IPS-18a (cell line): ENCODE measurements around the gene OGFOD1.

Source experiments
- H3K27ac ChIP-seq: one replicate; pipeline ENCODE4 v1.5.1; 2013; ENCODE audit warnings: low read length
- H3K27me3 ChIP-seq: one replicate; pipeline ENCODE4 v1.6.1; 2013; ENCODE audit warnings: mild to moderate bottlenecking, low read length; ENCODE audit not compliant: control insufficient read depth, insufficient read depth
- H3K36me3 ChIP-seq: one replicate; pipeline ENCODE4 v1.6.1; 2013; ENCODE audit warnings: low read depth, low read length; ENCODE audit not compliant: control insufficient read depth
- H3K4me1 ChIP-seq: one replicate; pipeline ENCODE4 v1.6.1; 2013; ENCODE audit warnings: low read depth, low read length; ENCODE audit not compliant: control insufficient read depth
- H3K4me3 ChIP-seq: one replicate; pipeline ENCODE4 v1.5.1; 2013; ENCODE audit warnings: low read length
- H3K9ac ChIP-seq: one replicate; pipeline ENCODE4 v1.6.1; 2013; ENCODE audit warnings: mild to moderate bottlenecking, low read length, moderate library complexity
- H3K9me3 ChIP-seq: one replicate; pipeline ENCODE4 v1.6.1; 2013; ENCODE audit warnings: low read depth, low read length; ENCODE audit not compliant: control insufficient read depth

The OGFOD1 gene

GRCh38 chr16:56438038-56438437 is 13.3 kb upstream of the OGFOD1 start:
- Histone ChIP-seq H3K4me1 (no peaks in the 10 kb centered on the region), H3K9ac (no peak overlapping the region), H3K27me3 (no peaks in the 10 kb centered on the region), H3K36me3 (peaks cover 51% of the 10 kb centered on the region), H3K9me3 (no peaks in the 10 kb centered on the region), H3K4me3 (no peak overlapping the region), H3K27ac (no peak overlapping the region)

- Histone ChIP-seq H3K27me3 (no peaks in the 10 kb centered on the region), H3K4me1 (peaks cover 4% of the 10 kb centered on the region), H3K36me3 (peaks cover 23% of the 10 kb centered on the region), H3K9me3 (no peaks in the 10 kb centered on the region), H3K27ac (no peak overlapping the region), H3K9ac (no peak overlapping the region), H3K4me3 (no peak overlapping the region)
These were observed 4.1 kb upstream of the OGFOD1 start for GRCh38 chr16:56447286-56447685.

- H3K4me1 ChIP-seq = peaks cover 4% of the 10 kb centered on the region
- H3K4me3 ChIP-seq = no peak overlapping the region
- no peak overlapping the region for H3K9ac ChIP-seq
- peaks cover 23% of the 10 kb centered on the region for H3K36me3 ChIP-seq
- H3K27me3 ChIP-seq = no peaks in the 10 kb centered on the region
- no peaks in the 10 kb centered on the region for H3K9me3 ChIP-seq
- no peak overlapping the region for H3K27ac ChIP-seq
These were observed 3.3 kb upstream of the OGFOD1 start for GRCh38 chr16:56448005-56448404.

- peaks cover 41% of the 10 kb centered on the region for H3K36me3 ChIP-seq
- no peaks in the 10 kb centered on the region for H3K27me3 ChIP-seq
- H3K27ac ChIP-seq = no peak overlapping the region
- peak overlapping the region; percentile 87 for H3K9ac ChIP-seq
- H3K4me1 ChIP-seq = peaks cover 4% of the 10 kb centered on the region
- H3K4me3 ChIP-seq = peak overlapping the region; percentile 97
- H3K9me3 ChIP-seq = no peaks in the 10 kb centered on the region
These were observed 924 bp upstream of the OGFOD1 start for GRCh38 chr16:56450275-56450985.

- H3K4me1 ChIP-seq = peaks cover 4% of the 10 kb centered on the region
- peak overlapping the region; percentile 97 for H3K4me3 ChIP-seq
- H3K27me3 ChIP-seq = no peaks in the 10 kb centered on the region
- H3K9ac ChIP-seq = peak overlapping the region; percentile 87
- no peaks in the 10 kb centered on the region for H3K9me3 ChIP-seq
- peaks cover 42% of the 10 kb centered on the region for H3K36me3 ChIP-seq
- H3K27ac ChIP-seq = peak overlapping the region; percentile 69
These were observed 667 bp downstream of the OGFOD1 start for GRCh38 chr16:56451753-56452689.

GRCh38 chr16:56457927-56458470 is 6.6 kb downstream of the OGFOD1 start:
- Histone ChIP-seq H3K36me3 (peaks cover 77% of the 10 kb centered on the region), H3K4me1 (no peaks in the 10 kb centered on the region), H3K9me3 (no peaks in the 10 kb centered on the region), H3K27ac (no peak overlapping the region), H3K9ac (no peak overlapping the region), H3K4me3 (no peak overlapping the region), H3K27me3 (no peaks in the 10 kb centered on the region)

GRCh38 chr16:56460101-56460500 is 8.7 kb downstream of the OGFOD1 start:
- H3K27ac ChIP-seq = no peak overlapping the region
- no peaks in the 10 kb centered on the region for H3K27me3 ChIP-seq
- no peaks in the 10 kb centered on the region for H3K4me1 ChIP-seq
- no peak overlapping the region for H3K4me3 ChIP-seq
- no peaks in the 10 kb centered on the region for H3K9me3 ChIP-seq
- no peak overlapping the region for H3K9ac ChIP-seq
- peaks cover 76% of the 10 kb centered on the region for H3K36me3 ChIP-seq

- Histone ChIP-seq H3K36me3 (peaks cover 76% of the 10 kb centered on the region), H3K4me3 (no peak overlapping the region), H3K4me1 (no peaks in the 10 kb centered on the region), H3K9ac (no peak overlapping the region), H3K27ac (no peak overlapping the region), H3K27me3 (no peaks in the 10 kb centered on the region), H3K9me3 (no peaks in the 10 kb centered on the region)
These were observed 10.9 kb downstream of the OGFOD1 start for GRCh38 chr16:56462064-56462796.

GRCh38 chr16:56463153-56463552 is 11.8 kb downstream of the OGFOD1 start:
- H3K4me1 ChIP-seq = no peaks in the 10 kb centered on the region
- H3K27ac ChIP-seq = no peak overlapping the region
- H3K27me3 ChIP-seq = no peaks in the 10 kb centered on the region
- peaks cover 79% of the 10 kb centered on the region for H3K36me3 ChIP-seq
- H3K4me3 ChIP-seq = no peak overlapping the region
- no peak overlapping the region for H3K9ac ChIP-seq
- H3K9me3 ChIP-seq = no peaks in the 10 kb centered on the region

GRCh38 chr16:56466344-56466743 is 15.0 kb downstream of the OGFOD1 start:
- H3K27me3 ChIP-seq = no peaks in the 10 kb centered on the region
- peaks cover 86% of the 10 kb centered on the region for H3K36me3 ChIP-seq
- H3K9me3 ChIP-seq = no peaks in the 10 kb centered on the region
- no peak overlapping the region for H3K4me3 ChIP-seq
- H3K4me1 ChIP-seq = no peaks in the 10 kb centered on the region
- H3K27ac ChIP-seq = no peak overlapping the region
- H3K9ac ChIP-seq = no peak overlapping the region

- Histone ChIP-seq H3K4me3 (no peak overlapping the region), H3K9me3 (no peaks in the 10 kb centered on the region), H3K27me3 (no peaks in the 10 kb centered on the region), H3K36me3 (peaks cover 92% of the 10 kb centered on the region), H3K4me1 (no peaks in the 10 kb centered on the region), H3K27ac (no peak overlapping the region), H3K9ac (no peak overlapping the region)
These were observed 17.4 kb downstream of the OGFOD1 start for GRCh38 chr16:56468800-56469199.
